GM08714 (cell line): Measurements from ENCODE around the gene DCDC2.

ENCODE experiments used
- H3K4me3 ChIP-seq: fragments of 200-500 bp; sonication (Bioruptor generic); 2 replicates; pipeline ENCODE4 v1.5.1; 2014; ENCODE audit warnings: mild to moderate bottlenecking, low read length, inconsistent platforms
- ZNF274 ChIP-seq: IDR thresholded peaks from 2 replicates; pipeline ENCODE4 v1.6.1; 2012; ENCODE audit warnings: mild to moderate bottlenecking, low read depth, low read length

The DCDC2 gene

DNA sequence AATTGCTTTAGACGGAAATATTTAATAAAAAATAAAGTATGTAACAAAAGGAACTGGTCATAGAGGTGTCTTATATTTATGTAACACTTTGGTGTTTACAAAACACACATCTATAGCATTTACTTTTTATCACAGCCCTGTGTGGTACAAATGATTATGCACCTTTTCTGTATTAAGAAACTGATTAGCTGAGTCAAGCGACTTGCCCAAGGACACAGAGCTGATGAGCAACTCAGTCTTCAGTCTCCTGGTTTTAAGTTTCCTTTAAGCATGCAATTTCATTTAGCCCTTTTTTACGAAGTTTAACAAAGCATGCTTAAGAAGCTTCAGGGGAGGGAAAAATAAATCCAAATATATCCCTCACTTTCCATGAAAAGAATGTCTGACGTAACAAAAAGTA, 2.5 kb downstream of the DCDC2 start:
- H3K4me3 ChIP-seq: no peak overlapping the region; the same call in 1 of the 2 replicates
- TF ChIP-seq ZNF274: no peak

DNA sequence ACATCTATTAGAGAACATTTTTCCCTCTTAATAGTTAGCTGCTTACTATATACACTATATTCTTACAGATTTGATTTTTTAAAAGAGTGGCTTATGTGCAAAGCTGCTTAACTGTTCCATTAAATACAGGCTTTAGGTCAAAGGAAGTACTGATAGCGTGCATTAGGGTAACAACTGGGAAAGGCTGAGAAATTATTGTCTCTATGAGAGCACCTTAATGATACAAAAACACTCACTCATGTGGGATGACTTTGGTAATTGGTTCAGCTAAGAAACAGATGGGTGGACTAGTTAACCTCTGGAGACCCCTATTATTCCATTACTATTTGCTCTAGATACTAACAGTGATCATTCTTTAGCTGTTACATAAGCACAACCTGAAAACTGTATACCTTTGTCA, 4.0 kb downstream of the DCDC2 start:
- no peak for TF ChIP-seq ZNF274
- no peak overlapping the region for H3K4me3 ChIP-seq

DNA sequence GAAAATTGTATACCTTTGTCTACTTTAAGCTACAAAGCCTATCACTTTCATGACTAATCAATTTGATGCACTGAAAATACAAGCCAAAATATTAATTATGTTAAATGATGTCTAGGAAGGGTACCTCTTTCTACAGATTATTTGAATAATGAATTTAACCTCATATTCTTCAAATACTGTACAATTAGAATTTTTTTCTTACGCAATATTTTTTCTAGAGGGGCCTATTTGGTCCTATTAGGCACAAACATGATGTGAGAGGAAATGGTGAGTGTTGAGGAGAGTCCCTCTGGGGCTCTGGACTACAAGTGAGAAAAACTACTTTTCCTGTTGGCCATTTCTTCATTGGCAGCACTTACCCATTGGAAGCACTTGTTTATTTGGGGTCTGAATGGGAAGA, 5.4 kb downstream of the DCDC2 start:
- no peak for TF ChIP-seq ZNF274
- no peak overlapping the region for H3K4me3 ChIP-seq

DNA sequence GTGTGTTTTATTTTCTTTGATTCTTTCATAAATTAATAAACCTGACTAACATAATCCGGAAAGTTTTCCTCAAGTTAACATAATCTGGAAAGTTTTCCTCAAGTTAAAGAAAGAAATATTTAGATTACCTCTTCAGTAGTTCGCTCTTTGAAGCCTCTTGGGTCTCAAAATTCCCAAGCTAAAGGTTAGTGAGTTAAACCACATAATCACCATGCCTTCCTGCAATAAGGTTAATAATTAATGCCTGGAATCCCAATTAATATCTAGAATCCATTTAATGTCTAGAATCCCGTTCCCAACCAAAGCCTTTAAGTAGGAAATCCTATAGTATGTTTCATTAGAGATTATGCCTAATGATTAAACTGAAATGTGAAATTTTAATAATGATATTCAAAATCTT, 12.9 kb downstream of the DCDC2 start:
- H3K4me3 ChIP-seq: no peak overlapping the region
- TF ChIP-seq ZNF274: no peak

GRCh38 chr6:24340998-24341938, 16.6 kb downstream of the DCDC2 start:
- TF ChIP-seq ZNF274: no peak
- no peak overlapping the region for H3K4me3 ChIP-seq

GRCh38 chr6:24339932-24340331, 17.9 kb downstream of the DCDC2 start:
- H3K4me3 ChIP-seq: no peak overlapping the region
- TF ChIP-seq ZNF274: no peak

DNA sequence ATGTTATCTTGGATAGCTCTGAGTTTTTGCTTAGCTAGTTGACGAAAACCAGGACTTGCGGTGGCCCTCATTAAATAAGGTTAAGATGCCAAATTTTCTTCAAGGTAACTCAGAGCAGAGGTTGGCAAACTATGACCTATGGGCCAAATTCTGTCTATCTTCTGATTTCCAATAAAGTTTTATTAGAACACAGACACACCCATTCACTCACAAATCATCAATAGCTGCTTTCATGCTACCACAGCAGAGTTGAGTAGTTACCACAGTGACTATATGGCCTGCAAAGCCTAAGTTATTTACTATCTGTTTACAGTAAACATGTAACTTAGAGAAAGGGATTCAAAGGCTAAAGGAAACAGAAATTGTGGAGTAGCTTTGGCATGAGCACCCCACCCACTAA, 23.6 kb downstream of the DCDC2 start:
- no peak for TF ChIP-seq ZNF274
- no peak overlapping the region for H3K4me3 ChIP-seq

DNA sequence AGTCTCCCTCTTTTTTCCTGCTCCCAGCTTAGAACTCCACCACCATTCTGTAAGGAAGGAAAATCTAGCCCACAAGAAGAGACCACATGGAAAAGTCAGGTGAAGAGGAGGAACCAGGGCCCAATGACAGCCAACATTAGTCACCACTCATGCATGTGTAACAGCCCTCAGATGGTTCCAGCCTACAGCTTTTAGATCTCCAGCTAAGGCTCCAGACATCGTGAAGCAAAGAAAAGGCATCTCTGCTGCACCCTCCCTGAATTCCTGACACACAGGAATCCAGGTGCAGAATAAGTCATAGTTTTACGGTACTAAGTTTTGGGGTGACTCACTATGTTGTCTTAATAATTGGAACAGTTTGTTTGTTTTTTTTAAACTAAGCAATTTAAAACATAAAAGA, 25.5 kb downstream of the DCDC2 start:
- no peak for TF ChIP-seq ZNF274
- H3K4me3 ChIP-seq: no peak overlapping the region

- no peak for TF ChIP-seq ZNF274
- H3K4me3 ChIP-seq: no peak overlapping the region
Observed at GRCh38 chr6:24330137-24330732, 27.6 kb downstream of the DCDC2 start.

GRCh38 chr6:24329451-24329850, 28.4 kb downstream of the DCDC2 start:
- TF ChIP-seq ZNF274: no peak
- H3K4me3 ChIP-seq: no peak overlapping the region

DNA sequence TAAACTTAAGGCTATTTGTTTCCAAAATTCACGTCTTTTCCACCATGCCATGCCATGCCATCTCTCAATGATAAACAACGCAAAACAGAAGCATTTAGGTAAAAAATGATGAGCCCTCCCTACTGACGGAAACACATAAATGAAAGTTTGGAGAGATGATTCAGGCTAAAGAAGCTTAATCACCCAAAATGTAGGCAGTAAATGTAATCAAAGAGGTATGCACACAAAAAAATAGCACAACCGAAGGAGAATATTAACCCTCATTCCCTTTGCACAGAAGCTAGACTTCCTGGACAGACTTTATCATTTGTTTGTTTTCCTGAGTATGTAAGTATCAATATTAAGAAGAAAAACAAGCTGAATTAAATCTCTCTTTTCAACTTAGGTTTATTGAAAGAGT, 28.8 kb downstream of the DCDC2 start:
- TF ChIP-seq ZNF274: no peak
- H3K4me3 ChIP-seq: no peak overlapping the region

DNA sequence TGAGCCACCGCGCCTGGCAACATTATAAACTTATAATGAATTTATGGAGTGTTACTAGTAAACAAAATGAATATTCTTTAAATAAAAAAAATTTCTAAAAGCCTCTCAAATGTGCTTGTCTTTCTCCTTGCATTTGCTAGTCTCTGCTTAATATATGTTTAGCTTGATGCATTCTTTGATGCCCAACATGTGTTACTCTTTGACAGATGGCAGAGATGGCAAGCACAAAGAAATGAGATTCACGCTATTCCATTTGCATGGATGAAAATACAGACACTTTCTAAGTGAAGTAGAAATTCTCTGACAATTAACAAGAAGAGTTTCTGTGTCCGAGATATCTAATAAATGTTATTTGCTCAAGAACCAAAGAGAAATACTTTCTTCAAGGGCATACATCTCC, 30.1 kb downstream of the DCDC2 start:
- no peak overlapping the region for H3K4me3 ChIP-seq
- no peak for TF ChIP-seq ZNF274

- no peak overlapping the region for H3K4me3 ChIP-seq
- no peak for TF ChIP-seq ZNF274
Observed at GRCh38 chr6:24325978-24326377, 31.9 kb downstream of the DCDC2 start.

- TF ChIP-seq ZNF274: no peak
- no peak overlapping the region for H3K4me3 ChIP-seq
Observed at GRCh38 chr6:24324617-24325016, 33.2 kb downstream of the DCDC2 start.

- H3K4me3 ChIP-seq: no peak overlapping the region
- no peak for TF ChIP-seq ZNF274
Observed at GRCh38 chr6:24323632-24324337, 34.1 kb downstream of the DCDC2 start.
